ENCODE results near the gene ZNF267.
"Not testable (repeated sequence)": the region's sequence is repeated elsewhere in the genome, so short reads cannot be mapped to it uniquely, and the experiment has no call there.

ZNF267 gene

GRCh38 chr16:31873556-31874365, at the start of gene ZNF267:
ZNF267 (plus strand) TSS chr16:31873807; CDS start chr16:31873967, 160 bp downstream.
- DNase-seq, result peak; percentile 85

- DNase-seq, result no peak
These were observed 40.6 kb upstream of the ZNF267 start for GRCh38 chr16:31833047-31833446.

- not testable (repeated sequence) for DNase-seq
These were observed 37.2 kb upstream of the ZNF267 start for GRCh38 chr16:31836396-31836795.

GRCh38 chr16:31842864-31843263, 30.7 kb upstream of the ZNF267 start:
- no peak for DNase-seq

GRCh38 chr16:31848572-31848971, 25.0 kb upstream of the ZNF267 start:
- not testable (repeated sequence) for DNase-seq

- no peak for DNase-seq
These were observed 20.3 kb upstream of the ZNF267 start for GRCh38 chr16:31853291-31853690.

- DNase-seq, result no peak
These were observed 13.1 kb upstream of the ZNF267 start for GRCh38 chr16:31860508-31860907.

GRCh38 chr16:31861455-31861854, 12.2 kb upstream of the ZNF267 start:
- no peak for DNase-seq

- DNase-seq, result no peak
These were observed 10.8 kb upstream of the ZNF267 start for GRCh38 chr16:31862761-31863160.

GRCh38 chr16:31868164-31868563, 5.4 kb upstream of the ZNF267 start:
- DNase-seq, result no peak

- peak; percentile 66 for DNase-seq
These were observed 4.9 kb upstream of the ZNF267 start for GRCh38 chr16:31868691-31869167.

- peak; percentile 74 for DNase-seq
These were observed 4.0 kb upstream of the ZNF267 start for GRCh38 chr16:31869511-31870201.

GRCh38 chr16:31870809-31871208, 2.8 kb upstream of the ZNF267 start:
- no peak for DNase-seq

GRCh38 chr16:31871510-31871909, 2.1 kb upstream of the ZNF267 start:
- no peak for DNase-seq

GRCh38 chr16:31872201-31872600, 1.4 kb upstream of the ZNF267 start:
- no peak for DNase-seq

- peak; percentile 13 for DNase-seq
These were observed 932 bp downstream of the ZNF267 start for GRCh38 chr16:31874366-31875111.

GRCh38 chr16:31875112-31875803, 1.7 kb downstream of the ZNF267 start:
- DNase-seq, result no peak

GRCh38 chr16:31875928-31876547, 2.4 kb downstream of the ZNF267 start:
- DNase-seq, result no peak

- no peak for DNase-seq
These were observed 3.6 kb downstream of the ZNF267 start for GRCh38 chr16:31876951-31877828.

- DNase-seq, result no peak
These were observed 4.5 kb downstream of the ZNF267 start for GRCh38 chr16:31877876-31878642.
